Measurements from ENCODE around the gene SEMA6A. TPM values are rescaled to one million over a fixed set of nuclear protein-coding genes. Genes with fewer than 3 reads are reported as not detected.
A peak's percentile ranks its signal among the peaks of the same experiment; 100 is the strongest.

Gene SEMA6A
- total and polyA plus RNA-seq, 4 donors, result 3.4 to 31.6 (median 12.0) TPM

DNA sequence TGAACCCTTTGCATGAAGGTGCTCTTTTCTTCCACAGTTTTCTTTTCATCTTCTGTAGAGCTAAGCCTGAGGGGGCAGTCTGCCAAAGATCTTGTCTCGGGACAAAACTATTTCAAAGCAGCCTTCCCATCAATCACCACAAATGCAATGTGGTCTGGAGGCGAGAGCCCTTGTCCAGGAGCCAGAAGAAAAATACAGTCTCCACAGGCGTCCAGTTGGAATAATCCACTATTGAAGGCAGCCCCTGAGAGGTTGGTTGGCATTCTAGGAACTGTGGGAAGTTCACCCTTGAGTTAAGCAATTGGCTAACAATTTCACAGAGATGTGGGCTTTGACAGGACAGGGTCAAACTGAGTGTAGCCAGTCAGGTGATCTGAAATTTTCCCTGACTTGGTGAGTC is 72.0 kb downstream of the SEMA6A start:
- Histone ChIP-seq H3K4me1 (ENCODE audit: control insufficient read depth in 5 of 5, insufficient read depth in 5 of 5, low read length in 5 of 5) (peaks cover 6 to 50% (median 7%) of the 10 kb centered on the region in 5 donors), H3K36me3 (ENCODE audit: control insufficient read depth in 4 of 4, insufficient read depth in 4 of 4, low read length in 4 of 4) (peaks cover 0 to 5% (median 0%) of the 10 kb centered on the region in 4 donors), H3K27me3 (ENCODE audit: control insufficient read depth in 3 of 3, insufficient read depth in 3 of 3, low read length in 2 of 3) (no peaks in the 10 kb centered on the region), H3K27ac (ENCODE audit: low read depth in 1 of 2, low read length in 1 of 2) (no peak overlapping the region), H3K9ac (ENCODE audit: insufficient read depth in 1 of 2, low read length in 2 of 2) (no peak overlapping the region), H3K9me3 (ENCODE audit: control insufficient read depth in 4 of 4, insufficient read depth in 3 of 4, low read length in 3 of 4) (no peaks in the 10 kb centered on the region), H3K4me3 (no peak overlapping the region)
- TF ChIP-seq, protein P1, sequence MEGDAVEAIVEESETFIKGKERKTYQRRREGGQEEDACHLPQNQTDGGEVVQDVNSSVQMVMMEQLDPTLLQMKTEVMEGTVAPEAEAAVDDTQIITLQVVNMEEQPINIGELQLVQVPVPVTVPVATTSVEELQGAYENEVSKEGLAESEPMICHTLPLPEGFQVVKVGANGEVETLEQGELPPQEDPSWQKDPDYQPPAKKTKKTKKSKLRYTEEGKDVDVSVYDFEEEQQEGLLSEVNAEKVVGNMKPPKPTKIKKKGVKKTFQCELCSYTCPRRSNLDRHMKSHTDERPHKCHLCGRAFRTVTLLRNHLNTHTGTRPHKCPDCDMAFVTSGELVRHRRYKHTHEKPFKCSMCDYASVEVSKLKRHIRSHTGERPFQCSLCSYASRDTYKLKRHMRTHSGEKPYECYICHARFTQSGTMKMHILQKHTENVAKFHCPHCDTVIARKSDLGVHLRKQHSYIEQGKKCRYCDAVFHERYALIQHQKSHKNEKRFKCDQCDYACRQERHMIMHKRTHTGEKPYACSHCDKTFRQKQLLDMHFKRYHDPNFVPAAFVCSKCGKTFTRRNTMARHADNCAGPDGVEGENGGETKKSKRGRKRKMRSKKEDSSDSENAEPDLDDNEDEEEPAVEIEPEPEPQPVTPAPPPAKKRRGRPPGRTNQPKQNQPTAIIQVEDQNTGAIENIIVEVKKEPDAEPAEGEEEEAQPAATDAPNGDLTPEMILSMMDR (IDR thresholded peaks at IDR 0.05; ENCODE audit: control extremely low read depth, extremely low read depth), result no peak
- ATAC-seq (ENCODE audit: insufficient read depth, low FRiP score) (no peak), DNase-seq (peak; percentile 42 to 72 (median 58))
- 47 to 69% methylated on average over 3 of the region's 3 CpGs for WGBS, 2 donors

DNA sequence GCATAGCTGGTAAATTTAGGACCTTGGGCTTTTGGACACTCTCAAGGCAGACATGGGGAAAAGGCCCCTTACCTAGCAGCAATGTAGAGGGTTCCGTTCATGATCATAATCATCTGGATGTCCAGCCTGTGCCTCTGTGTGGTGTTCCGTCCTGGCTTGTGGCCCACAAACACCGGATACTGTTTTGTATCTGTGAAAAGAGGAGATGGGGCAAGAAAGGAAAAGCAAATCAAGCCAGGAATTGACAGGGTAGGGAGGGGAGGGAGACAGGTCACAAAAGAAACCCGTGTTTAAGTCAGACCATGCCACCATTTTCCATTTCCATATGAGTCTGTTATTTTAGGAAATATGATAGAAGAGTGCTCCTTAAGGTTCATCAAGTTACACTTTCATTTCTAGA is 72.5 kb downstream of the SEMA6A start:
- Histone ChIP-seq H3K9me3 (ENCODE audit: control insufficient read depth in 4 of 4, insufficient read depth in 3 of 4, low read length in 3 of 4) (no peaks in the 10 kb centered on the region), H3K27ac (ENCODE audit: low read depth in 1 of 2, low read length in 1 of 2) (no peak overlapping the region), H3K9ac (ENCODE audit: insufficient read depth in 1 of 2, low read length in 2 of 2) (no peak overlapping the region), H3K4me1 (ENCODE audit: control insufficient read depth in 5 of 5, insufficient read depth in 5 of 5, low read length in 5 of 5) (peaks cover 6 to 45% (median 7%) of the 10 kb centered on the region in 5 donors), H3K4me3 (no peak overlapping the region), H3K27me3 (ENCODE audit: control insufficient read depth in 3 of 3, insufficient read depth in 3 of 3, low read length in 2 of 3) (no peaks in the 10 kb centered on the region), H3K36me3 (ENCODE audit: control insufficient read depth in 4 of 4, insufficient read depth in 4 of 4, low read length in 4 of 4) (peaks cover 0 to 5% (median 0%) of the 10 kb centered on the region in 4 donors)
- TF ChIP-seq, protein P1 (IDR thresholded peaks at IDR 0.05; ENCODE audit: control extremely low read depth, extremely low read depth), result no peak
- ATAC-seq (ENCODE audit: insufficient read depth, low FRiP score) (no peak), DNase-seq (no peak)
- WGBS, 2 donors, result 63 to 75% methylated on average over 4 of the region's 4 CpGs

DNA sequence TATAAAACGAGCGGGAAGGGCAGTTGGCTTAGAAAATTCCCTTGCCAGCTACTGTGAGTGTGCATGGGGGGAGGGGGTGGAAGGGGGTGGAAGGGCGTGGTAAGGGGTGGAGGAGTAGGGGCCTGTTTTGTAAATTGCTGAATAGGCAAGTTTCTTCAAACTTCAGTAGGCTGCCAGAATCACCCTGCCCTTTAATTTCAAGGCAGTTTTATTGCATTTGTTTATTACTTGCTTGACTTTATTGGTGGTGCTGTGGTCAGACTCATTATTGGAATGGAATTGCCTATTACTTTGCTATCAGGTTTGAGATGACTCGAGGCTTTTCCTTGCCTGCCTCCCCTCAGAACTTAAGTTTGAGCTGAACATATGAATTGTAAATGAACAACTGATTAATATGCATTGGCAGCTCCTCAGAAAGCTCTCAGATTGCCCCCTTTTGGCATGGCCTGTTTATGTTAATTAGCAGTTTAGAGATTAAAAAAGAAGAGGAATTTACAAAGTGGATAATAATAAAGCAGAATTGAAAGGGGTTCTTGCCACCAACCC is 76.0 kb downstream of the SEMA6A start:
- DNase-seq (peak in 1 of 3 donors; percentile 22), ATAC-seq (ENCODE audit: insufficient read depth, low FRiP score) (no peak)
- H3K36me3 ChIP-seq (ENCODE audit: control insufficient read depth in 4 of 4, insufficient read depth in 4 of 4, low read length in 4 of 4), result peaks cover 2 to 16% (median 10%) of the 10 kb centered on the region in 4 donors
- H3K27ac ChIP-seq (ENCODE audit: low read depth in 1 of 2, low read length in 1 of 2), result no peak overlapping the region
- H3K9ac ChIP-seq (ENCODE audit: insufficient read depth in 1 of 2, low read length in 2 of 2), result no peak overlapping the region
- no peak overlapping the region for H3K4me3 ChIP-seq
- TF ChIP-seq, protein P1 (IDR thresholded peaks at IDR 0.05; ENCODE audit: control extremely low read depth, extremely low read depth), result no peak
- WGBS, 2 donors, result 69 to 83% methylated on average over 4 of the region's 4 CpGs
- peaks cover 6 to 20% (median 7%) of the 10 kb centered on the region in 5 donors for H3K4me1 ChIP-seq (ENCODE audit: control insufficient read depth in 5 of 5, insufficient read depth in 5 of 5, low read length in 5 of 5)
- no peaks in the 10 kb centered on the region for H3K9me3 ChIP-seq (ENCODE audit: control insufficient read depth in 4 of 4, insufficient read depth in 3 of 4, low read length in 3 of 4)
- no peaks in the 10 kb centered on the region for H3K27me3 ChIP-seq (ENCODE audit: control insufficient read depth in 3 of 3, insufficient read depth in 3 of 3, low read length in 2 of 3)

DNA sequence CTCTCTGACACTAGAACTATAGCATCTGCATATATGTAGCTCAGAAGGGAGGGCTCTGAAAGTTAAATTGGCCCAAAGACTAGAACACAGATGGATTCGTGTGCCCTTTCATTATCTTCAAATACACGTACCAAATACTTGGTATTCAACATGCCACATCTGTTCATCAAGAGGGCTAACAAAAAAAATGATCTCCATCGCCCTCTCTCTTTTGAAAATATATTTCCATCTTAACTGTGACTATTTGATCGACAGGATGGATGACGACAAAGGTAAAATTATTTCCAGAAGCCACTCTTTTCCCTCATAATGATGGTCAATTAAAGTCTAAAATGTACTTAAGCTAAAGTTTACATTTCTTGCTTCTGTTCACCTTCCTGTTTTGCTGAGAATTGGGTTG is 77.0 kb downstream of the SEMA6A start:
- TF ChIP-seq, protein P1 (IDR thresholded peaks at IDR 0.05; ENCODE audit: control extremely low read depth, extremely low read depth), result no peak
- no peaks in the 10 kb centered on the region for H3K27me3 ChIP-seq (ENCODE audit: control insufficient read depth in 3 of 3, insufficient read depth in 3 of 3, low read length in 2 of 3)
- DNase-seq, result no peak
- WGBS, 2 donors, result 76 to 82% methylated on average over 5 of the region's 5 CpGs
- no peak overlapping the region for H3K4me3 ChIP-seq
- ATAC-seq (ENCODE audit: insufficient read depth, low FRiP score), result no peak
- H3K27ac ChIP-seq (ENCODE audit: low read depth in 1 of 2, low read length in 1 of 2), result no peak overlapping the region
- H3K4me1 ChIP-seq (ENCODE audit: control insufficient read depth in 5 of 5, insufficient read depth in 5 of 5, low read length in 5 of 5), result peaks cover 1 to 16% (median 6%) of the 10 kb centered on the region in 5 donors
- peaks cover 2 to 20% (median 10%) of the 10 kb centered on the region in 4 donors for H3K36me3 ChIP-seq (ENCODE audit: control insufficient read depth in 4 of 4, insufficient read depth in 4 of 4, low read length in 4 of 4)
- no peaks in the 10 kb centered on the region for H3K9me3 ChIP-seq (ENCODE audit: control insufficient read depth in 4 of 4, insufficient read depth in 3 of 4, low read length in 3 of 4)
- H3K9ac ChIP-seq (ENCODE audit: insufficient read depth in 1 of 2, low read length in 2 of 2), result no peak overlapping the region
